HFFc6 (cell line): ENCODE results near the gene SPTB. TPM values are rescaled to one million over a fixed set of nuclear protein-coding genes. Genes with fewer than 3 reads are reported as not detected.

Experiments used
- DNase-seq: peaks from one replicate; pipeline ENCODE4 v3.0.0-alpha.2; 2018
- H3K27ac Mint-ChIP-seq: 2 replicates; pipeline ENCODE4 v1.8.0; 2020; ENCODE audit warnings: mild to moderate bottlenecking, mixed read lengths
- H3K27me3 Mint-ChIP-seq: 2 replicates; pipeline ENCODE4 v1.8.0; 2021; ENCODE audit warnings: mild to moderate bottlenecking, moderate library complexity, mixed read lengths; ENCODE audit not compliant: insufficient read depth
- H3K36me3 Mint-ChIP-seq: 2 replicates; pipeline ENCODE4 v1.8.0; 2021; ENCODE audit warnings: low read depth, mixed read lengths
- H3K4me1 Mint-ChIP-seq: 2 replicates; pipeline ENCODE4 v1.8.0; 2020; ENCODE audit warnings: low read depth, mixed read lengths
- H3K4me3 Mint-ChIP-seq: 2 replicates; pipeline ENCODE4 v1.8.0; 2020; ENCODE audit warnings: mild to moderate bottlenecking, moderate library complexity, mixed read lengths
- H3K9me3 Mint-ChIP-seq: 2 replicates; pipeline ENCODE4 v1.8.0; 2020; ENCODE audit warnings: mild to moderate bottlenecking, mixed read lengths
- CTCF ChIP-seq: fragments of 200-600 bp; sonication (generic); IDR thresholded peaks from 2 replicates; pipeline ENCODE4 v1.5.0; 2021; ENCODE audit warnings: antibody characterized with exemption, mild to moderate bottlenecking
- total RNA-seq, 6 experiments: library from RNA; stranded (reverse); fragmentation: NEBNext Ultra II Directional; extraction: Animal tissue kit (Norgen Biotek cat#: 25700); gene quantifications; 2 replicates in 1 of 6; 3 replicates in 5 of 6; pipeline ENCODE4 v1.2.3, GENCODE V29; 2021

The SPTB gene
- total RNA-seq, 6 experiments from 2014 or later: 0.58 to 1.1 (median 0.72) TPM

GRCh38 chr14:64754685-64755084 is 125.0 kb downstream of the SPTB start:
- TF ChIP-seq CTCF: no peak
- no peaks in the 10 kb centered on the region for H3K36me3 Mint-ChIP-seq
- no peak overlapping the region for H3K27ac Mint-ChIP-seq
- H3K9me3 Mint-ChIP-seq: no peaks in the 10 kb centered on the region
- no peak overlapping the region for H3K4me3 Mint-ChIP-seq
- no peak for DNase-seq
- peaks cover 49% of the 10 kb centered on the region for H3K4me1 Mint-ChIP-seq
- no peaks in the 10 kb centered on the region for H3K27me3 Mint-ChIP-seq

GRCh38 chr14:64753999-64754398 is 125.7 kb downstream of the SPTB start:
- H3K27ac Mint-ChIP-seq: no peak overlapping the region
- no peak for TF ChIP-seq CTCF
- no peaks in the 10 kb centered on the region for H3K9me3 Mint-ChIP-seq
- H3K4me3 Mint-ChIP-seq: no peak overlapping the region
- H3K4me1 Mint-ChIP-seq: peaks cover 42% of the 10 kb centered on the region
- no peak for DNase-seq
- no peaks in the 10 kb centered on the region for H3K36me3 Mint-ChIP-seq
- no peaks in the 10 kb centered on the region for H3K27me3 Mint-ChIP-seq

GRCh38 chr14:64753374-64753773 is 126.3 kb downstream of the SPTB start:
- H3K4me1 Mint-ChIP-seq: peaks cover 36% of the 10 kb centered on the region
- H3K4me3 Mint-ChIP-seq: no peak overlapping the region
- no peaks in the 10 kb centered on the region for H3K36me3 Mint-ChIP-seq

GRCh38 chr14:64752909-64753308 is 126.8 kb downstream of the SPTB start:
- no peak for DNase-seq
- Mint-ChIP-seq H3K27me3 (no peaks in the 10 kb centered on the region; the same call in 1 of the 2 replicates), H3K9me3 (no peaks in the 10 kb centered on the region), H3K4me1 (peaks cover 31% of the 10 kb centered on the region), H3K27ac (no peak overlapping the region), H3K36me3 (no peaks in the 10 kb centered on the region), H3K4me3 (no peak overlapping the region)
- TF ChIP-seq CTCF: no peak

More at GRCh38 chr14:64753374-64753773, 126.3 kb downstream of the SPTB start:
- no peak for TF ChIP-seq CTCF
- Mint-ChIP-seq H3K9me3 (no peaks in the 10 kb centered on the region), H3K27ac (no peak overlapping the region), H3K27me3 (no peaks in the 10 kb centered on the region; the same call in 1 of the 2 replicates)
- DNase-seq: no peak

GRCh38 chr14:64748995-64749714 is 130.6 kb downstream of the SPTB start:
- Mint-ChIP-seq H3K27ac (no peak overlapping the region), H3K4me1 (peaks cover 14% of the 10 kb centered on the region)
- no peak for TF ChIP-seq CTCF

More at GRCh38 chr14:64748995-64749714, 130.6 kb downstream of the SPTB start:
- H3K27me3 Mint-ChIP-seq: peaks cover 1% of the 10 kb centered on the region
- peaks cover 2% of the 10 kb centered on the region for H3K36me3 Mint-ChIP-seq
- no peak for DNase-seq
- H3K9me3 Mint-ChIP-seq: no peaks in the 10 kb centered on the region
- H3K4me3 Mint-ChIP-seq: no peak overlapping the region
